Brain microvascular endothelial cell (primary cell): ENCODE data around the gene QPCT.

Source experiments
- DNase-seq: peaks from one replicate; pipeline ENCODE4 v3.0.0-alpha.2; 2020
- H3K27ac ChIP-seq: fragments of 250-450 bp; sonication (Bioruptor Pico); 2 replicates; pipeline ENCODE4 v1.5.1; 2020; ENCODE audit warnings: mild to moderate bottlenecking, moderate library complexity
- H3K27me3 ChIP-seq: fragments of 250-450 bp; sonication (Bioruptor Pico); replicated peaks from 2 replicates; pipeline ENCODE4 v1.5.1; 2020; ENCODE audit warnings: mild to moderate bottlenecking
- H3K36me3 ChIP-seq: fragments of 250-450 bp; sonication (Bioruptor Pico); replicated peaks from 2 replicates; pipeline ENCODE4 v1.5.1; 2020; ENCODE audit warnings: mild to moderate bottlenecking
- H3K4me3 ChIP-seq: 2 replicates; pipeline ENCODE4 v1.5.1; 2011; ENCODE audit warnings: low read depth, mild to moderate bottlenecking, control low read depth, low read length, moderate library complexity
- in situ Hi-C: cut with HindIII; loops from 2 replicates; pipeline ENCODE4 v1.10.0; 2017; ENCODE audit warnings: low sequenced_read_pairs, low pct_ligation_motif_present
- TF ChIP-seq, protein P1 (sequence below): IDR thresholded peaks from 2 replicates; pipeline ENCODE4 v1.5.1; 2011; ENCODE audit warnings: low read depth, mild to moderate bottlenecking, moderate library complexity, low read length, control low read depth, inconsistent platforms; ENCODE audit errors: missing control alignments

The QPCT gene

GRCh38 chr2:37301408-37301807 lies 43.0 kb upstream of the QPCT start:
- no peak for DNase-seq
- Histone ChIP-seq H3K36me3 (no peaks in the 10 kb centered on the region), H3K27ac (no peak overlapping the region), H3K4me3 (no peak overlapping the region), H3K27me3 (no peaks in the 10 kb centered on the region)
- TF ChIP-seq, protein P1, sequence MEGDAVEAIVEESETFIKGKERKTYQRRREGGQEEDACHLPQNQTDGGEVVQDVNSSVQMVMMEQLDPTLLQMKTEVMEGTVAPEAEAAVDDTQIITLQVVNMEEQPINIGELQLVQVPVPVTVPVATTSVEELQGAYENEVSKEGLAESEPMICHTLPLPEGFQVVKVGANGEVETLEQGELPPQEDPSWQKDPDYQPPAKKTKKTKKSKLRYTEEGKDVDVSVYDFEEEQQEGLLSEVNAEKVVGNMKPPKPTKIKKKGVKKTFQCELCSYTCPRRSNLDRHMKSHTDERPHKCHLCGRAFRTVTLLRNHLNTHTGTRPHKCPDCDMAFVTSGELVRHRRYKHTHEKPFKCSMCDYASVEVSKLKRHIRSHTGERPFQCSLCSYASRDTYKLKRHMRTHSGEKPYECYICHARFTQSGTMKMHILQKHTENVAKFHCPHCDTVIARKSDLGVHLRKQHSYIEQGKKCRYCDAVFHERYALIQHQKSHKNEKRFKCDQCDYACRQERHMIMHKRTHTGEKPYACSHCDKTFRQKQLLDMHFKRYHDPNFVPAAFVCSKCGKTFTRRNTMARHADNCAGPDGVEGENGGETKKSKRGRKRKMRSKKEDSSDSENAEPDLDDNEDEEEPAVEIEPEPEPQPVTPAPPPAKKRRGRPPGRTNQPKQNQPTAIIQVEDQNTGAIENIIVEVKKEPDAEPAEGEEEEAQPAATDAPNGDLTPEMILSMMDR, result no peak
- in situ Hi-C loops, result no loop called here

GRCh38 chr2:37302701-37303252 lies 41.7 kb upstream of the QPCT start:
- Histone ChIP-seq H3K4me3 (no peak overlapping the region), H3K27ac (no peak overlapping the region), H3K36me3 (no peaks in the 10 kb centered on the region), H3K27me3 (no peaks in the 10 kb centered on the region)
- in situ Hi-C loops, result no loop called here
- no peak for DNase-seq
- TF ChIP-seq, protein P1, result no peak

DNA sequence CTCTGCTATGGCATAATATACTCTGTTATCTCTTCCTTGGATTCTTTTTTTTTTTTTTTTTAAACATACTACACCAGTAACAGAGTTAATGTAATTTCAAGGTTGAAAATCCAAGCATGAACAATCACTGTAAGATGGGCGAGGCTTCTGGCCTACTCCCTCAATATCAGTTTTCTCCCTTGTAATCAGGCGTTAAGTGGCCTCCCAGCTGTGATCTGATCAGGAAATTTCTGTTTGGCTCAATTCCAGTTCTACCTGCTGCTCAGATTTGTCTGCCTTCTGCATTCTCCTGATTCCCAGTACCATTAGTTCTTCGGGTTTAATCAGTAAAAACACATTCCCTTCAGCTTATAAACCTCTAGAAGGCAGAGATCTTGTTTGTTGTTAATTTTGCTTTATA lies 38.4 kb upstream of the QPCT start:
- H3K36me3 ChIP-seq, result no peaks in the 10 kb centered on the region
- DNase-seq, result no peak
- H3K27me3 ChIP-seq, result no peaks in the 10 kb centered on the region
- TF ChIP-seq, protein P1, result no peak
- H3K27ac ChIP-seq, result no peak overlapping the region
- in situ Hi-C loops, result no loop called here
- no peak overlapping the region for H3K4me3 ChIP-seq

GRCh38 chr2:37307500-37307899 lies 36.9 kb upstream of the QPCT start:
- Histone ChIP-seq H3K27me3 (no peaks in the 10 kb centered on the region), H3K4me3 (no peak overlapping the region), H3K27ac (no peak overlapping the region), H3K36me3 (no peaks in the 10 kb centered on the region)
- TF ChIP-seq, protein P1, result no peak
- DNase-seq, result no peak
- in situ Hi-C loops, result no loop called here

- no peak for DNase-seq
- no peak overlapping the region for H3K4me3 ChIP-seq
- H3K27me3 ChIP-seq, result no peaks in the 10 kb centered on the region
- H3K36me3 ChIP-seq, result peaks cover 6% of the 10 kb centered on the region
- no peak overlapping the region for H3K27ac ChIP-seq
- TF ChIP-seq, protein P1, result no peak
- in situ Hi-C loops, result no loop called here
These were observed 29.1 kb upstream of the QPCT start for GRCh38 chr2:37315364-37315763.

- Histone ChIP-seq H3K36me3 (peaks cover 6% of the 10 kb centered on the region), H3K27me3 (no peaks in the 10 kb centered on the region), H3K27ac (no peak overlapping the region), H3K4me3 (no peak overlapping the region)
- TF ChIP-seq, protein P1, result no peak
- DNase-seq, result no peak
- in situ Hi-C loops, result no loop called here
These were observed 28.2 kb upstream of the QPCT start for GRCh38 chr2:37316181-37316580.
